ENCODE results near the gene KCNQ1. TPM values are rescaled to one million over a fixed set of nuclear protein-coding genes. Genes with fewer than 3 reads are reported as not detected.
A peak's percentile ranks its signal among the peaks of the same experiment; 100 is the strongest.

The KCNQ1 gene
- total and polyA plus RNA-seq, 2 experiments from 2014 or later: 0.45 to 0.87 TPM

DNA sequence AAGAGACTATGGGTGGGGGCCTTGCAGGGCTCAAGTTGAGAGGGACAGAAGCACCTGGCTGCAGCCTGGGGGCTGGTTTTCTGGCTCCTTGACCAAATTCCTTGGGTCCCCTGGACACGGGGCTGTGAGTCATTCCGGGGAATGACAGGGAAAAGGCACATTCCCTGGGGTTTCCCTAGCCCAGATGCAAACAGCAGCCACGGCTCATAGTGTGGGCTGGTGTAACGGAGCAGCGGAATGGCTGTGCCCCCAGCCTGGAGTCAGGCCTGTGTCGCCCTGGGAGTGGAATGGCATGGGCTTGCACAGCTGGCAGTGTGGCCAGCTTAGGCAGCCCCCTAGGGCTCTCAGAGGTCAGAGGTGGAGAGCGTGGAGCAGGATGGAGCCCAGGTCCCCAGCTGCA, 332.6 kb downstream of the KCNQ1 start (continued):
- TF ChIP-seq, protein P1, sequence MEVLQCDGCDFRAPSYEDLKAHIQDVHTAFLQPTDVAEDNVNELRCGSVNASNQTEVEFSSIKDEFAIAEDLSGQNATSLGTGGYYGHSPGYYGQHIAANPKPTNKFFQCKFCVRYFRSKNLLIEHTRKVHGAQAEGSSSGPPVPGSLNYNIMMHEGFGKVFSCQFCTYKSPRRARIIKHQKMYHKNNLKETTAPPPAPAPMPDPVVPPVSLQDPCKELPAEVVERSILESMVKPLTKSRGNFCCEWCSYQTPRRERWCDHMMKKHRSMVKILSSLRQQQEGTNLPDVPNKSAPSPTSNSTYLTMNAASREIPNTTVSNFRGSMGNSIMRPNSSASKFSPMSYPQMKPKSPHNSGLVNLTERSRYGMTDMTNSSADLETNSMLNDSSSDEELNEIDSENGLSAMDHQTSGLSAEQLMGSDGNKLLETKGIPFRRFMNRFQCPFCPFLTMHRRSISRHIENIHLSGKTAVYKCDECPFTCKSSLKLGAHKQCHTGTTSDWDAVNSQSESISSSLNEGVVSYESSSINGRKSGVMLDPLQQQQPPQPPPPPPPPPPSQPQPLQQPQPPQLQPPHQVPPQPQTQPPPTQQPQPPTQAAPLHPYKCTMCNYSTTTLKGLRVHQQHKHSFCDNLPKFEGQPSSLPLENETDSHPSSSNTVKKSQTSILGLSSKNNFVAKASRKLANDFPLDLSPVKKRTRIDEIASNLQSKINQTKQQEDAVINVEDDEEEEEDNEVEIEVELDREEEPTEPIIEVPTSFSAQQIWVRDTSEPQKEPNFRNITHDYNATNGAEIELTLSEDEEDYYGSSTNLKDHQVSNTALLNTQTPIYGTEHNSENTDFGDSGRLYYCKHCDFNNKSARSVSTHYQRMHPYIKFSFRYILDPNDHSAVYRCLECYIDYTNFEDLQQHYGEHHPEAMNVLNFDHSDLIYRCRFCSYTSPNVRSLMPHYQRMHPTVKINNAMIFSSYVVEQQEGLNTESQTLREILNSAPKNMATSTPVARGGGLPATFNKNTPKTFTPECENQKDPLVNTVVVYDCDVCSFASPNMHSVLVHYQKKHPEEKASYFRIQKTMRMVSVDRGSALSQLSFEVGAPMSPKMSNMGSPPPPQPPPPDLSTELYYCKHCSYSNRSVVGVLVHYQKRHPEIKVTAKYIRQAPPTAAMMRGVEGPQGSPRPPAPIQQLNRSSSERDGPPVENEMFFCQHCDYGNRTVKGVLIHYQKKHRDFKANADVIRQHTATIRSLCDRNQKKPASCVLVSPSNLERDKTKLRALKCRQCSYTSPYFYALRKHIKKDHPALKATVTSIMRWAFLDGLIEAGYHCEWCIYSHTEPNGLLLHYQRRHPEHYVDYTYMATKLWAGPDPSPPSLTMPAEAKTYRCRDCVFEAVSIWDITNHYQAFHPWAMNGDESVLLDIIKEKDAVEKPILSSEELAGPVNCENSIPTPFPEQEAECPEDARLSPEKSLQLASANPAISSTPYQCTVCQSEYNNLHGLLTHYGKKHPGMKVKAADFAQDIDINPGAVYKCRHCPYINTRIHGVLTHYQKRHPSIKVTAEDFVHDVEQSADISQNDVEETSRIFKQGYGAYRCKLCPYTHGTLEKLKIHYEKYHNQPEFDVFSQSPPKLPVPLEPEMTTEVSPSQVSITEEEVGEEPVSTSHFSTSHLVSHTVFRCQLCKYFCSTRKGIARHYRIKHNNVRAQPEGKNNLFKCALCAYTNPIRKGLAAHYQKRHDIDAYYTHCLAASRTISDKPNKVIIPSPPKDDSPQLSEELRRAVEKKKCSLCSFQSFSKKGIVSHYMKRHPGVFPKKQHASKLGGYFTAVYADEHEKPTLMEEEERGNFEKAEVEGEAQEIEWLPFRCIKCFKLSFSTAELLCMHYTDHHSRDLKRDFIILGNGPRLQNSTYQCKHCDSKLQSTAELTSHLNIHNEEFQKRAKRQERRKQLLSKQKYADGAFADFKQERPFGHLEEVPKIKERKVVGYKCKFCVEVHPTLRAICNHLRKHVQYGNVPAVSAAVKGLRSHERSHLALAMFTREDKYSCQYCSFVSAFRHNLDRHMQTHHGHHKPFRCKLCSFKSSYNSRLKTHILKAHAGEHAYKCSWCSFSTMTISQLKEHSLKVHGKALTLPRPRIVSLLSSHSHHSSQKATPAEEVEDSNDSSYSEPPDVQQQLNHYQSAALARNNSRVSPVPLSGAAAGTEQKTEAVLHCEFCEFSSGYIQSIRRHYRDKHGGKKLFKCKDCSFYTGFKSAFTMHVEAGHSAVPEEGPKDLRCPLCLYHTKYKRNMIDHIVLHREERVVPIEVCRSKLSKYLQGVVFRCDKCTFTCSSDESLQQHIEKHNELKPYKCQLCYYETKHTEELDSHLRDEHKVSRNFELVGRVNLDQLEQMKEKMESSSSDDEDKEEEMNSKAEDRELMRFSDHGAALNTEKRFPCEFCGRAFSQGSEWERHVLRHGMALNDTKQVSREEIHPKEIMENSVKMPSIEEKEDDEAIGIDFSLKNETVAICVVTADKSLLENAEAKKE (CRISPR knock-in tag; IDR thresholded peaks at IDR 0.05): no peak
- no peak for TF ChIP-seq STAT1 (IDR thresholded peaks at IDR 0.05; ENCODE audit: unreplicated experiment)
- TF ChIP-seq, protein P2, sequence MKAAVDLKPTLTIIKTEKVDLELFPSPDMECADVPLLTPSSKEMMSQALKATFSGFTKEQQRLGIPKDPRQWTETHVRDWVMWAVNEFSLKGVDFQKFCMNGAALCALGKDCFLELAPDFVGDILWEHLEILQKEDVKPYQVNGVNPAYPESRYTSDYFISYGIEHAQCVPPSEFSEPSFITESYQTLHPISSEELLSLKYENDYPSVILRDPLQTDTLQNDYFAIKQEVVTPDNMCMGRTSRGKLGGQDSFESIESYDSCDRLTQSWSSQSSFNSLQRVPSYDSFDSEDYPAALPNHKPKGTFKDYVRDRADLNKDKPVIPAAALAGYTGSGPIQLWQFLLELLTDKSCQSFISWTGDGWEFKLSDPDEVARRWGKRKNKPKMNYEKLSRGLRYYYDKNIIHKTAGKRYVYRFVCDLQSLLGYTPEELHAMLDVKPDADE (IDR thresholded peaks at IDR 0.05): no peak
- TF ChIP-seq CREB1 (CRISPR knock-in tag; IDR thresholded peaks at IDR 0.05; ENCODE audit: low read depth): no peak
- TF ChIP-seq EZH2 (IDR thresholded peaks at IDR 0.05; ENCODE audit: low read depth, unreplicated experiment): no peak
- no peak for TF ChIP-seq POLR2AphosphoS5 (IDR thresholded peaks at IDR 0.05; ENCODE audit: low read depth)
- no peak for TF ChIP-seq JUNB (IDR thresholded peaks at IDR 0.05; ENCODE audit: unreplicated experiment)

DNA sequence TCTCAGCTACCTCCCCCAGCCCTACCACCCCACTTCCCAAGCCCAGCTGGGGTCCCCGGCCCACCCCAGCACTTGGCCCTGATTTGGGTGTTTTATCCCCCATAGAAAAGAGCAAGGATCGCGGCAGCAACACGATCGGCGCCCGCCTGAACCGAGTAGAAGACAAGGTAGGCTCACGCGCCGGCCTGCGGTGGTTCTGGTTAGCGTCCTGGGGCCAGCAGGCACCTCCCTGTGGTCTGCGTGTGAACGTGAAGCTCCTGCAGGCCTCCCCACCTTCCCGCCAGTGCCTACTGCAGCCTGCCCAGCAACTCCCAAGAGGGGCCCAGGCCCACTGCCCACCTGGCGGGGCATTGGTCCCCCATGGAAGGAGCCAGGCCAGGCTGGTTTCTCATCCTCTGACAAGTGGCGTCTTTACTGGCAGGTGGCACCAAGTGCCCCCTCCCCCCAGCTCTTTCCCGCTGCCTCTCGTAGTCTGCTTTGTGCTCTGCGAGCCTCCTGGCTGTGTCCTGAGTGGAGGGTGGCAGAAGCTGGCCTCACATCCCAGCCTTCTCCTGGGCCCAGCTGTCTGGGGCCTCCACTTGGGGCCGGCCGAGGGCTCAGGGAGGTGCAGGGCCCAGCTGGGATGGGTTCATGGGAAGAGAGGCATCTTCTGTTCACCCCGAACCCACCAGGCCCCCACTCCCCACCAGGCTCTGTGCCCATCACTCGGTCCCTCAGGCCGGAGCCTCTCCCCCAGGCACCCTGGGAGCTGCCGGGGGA, 333.2 kb downstream of the KCNQ1 start:
- H3K4me3 Mint-ChIP-seq: no peak overlapping the region
- Histone ChIP-seq H3K4me2 (no peak overlapping the region), H3K79me2 (replicated peaks; ENCODE audit: insufficient read depth) (no peaks in the 10 kb centered on the region), H3K27me3 (ENCODE audit: insufficient read depth) (peaks cover 15% of the 10 kb centered on the region), H3K27ac (ENCODE audit: low read depth) (no peak overlapping the region), H3K9me2 (ENCODE audit: insufficient read depth) (no peaks in the 10 kb centered on the region), H4K20me1 (replicated peaks; ENCODE audit: insufficient read depth) (no peaks in the 10 kb centered on the region), H2AFZ (no peak overlapping the region), H3K36me3 (ENCODE audit: insufficient read depth) (no peaks in the 10 kb centered on the region), H3F3A (replicated peaks; ENCODE audit: low read depth) (no peaks in the 10 kb centered on the region), H3K4me3 (no peak overlapping the region), H3K4me1 (ENCODE audit: insufficient read depth) (peaks cover 5% of the 10 kb centered on the region; the same call in 1 of the 2 replicates)
- H3K9me3 Mint-ChIP-seq: no peaks in the 10 kb centered on the region
- H3K36me3 Mint-ChIP-seq (ENCODE audit: low read depth): no peaks in the 10 kb centered on the region
- no peak for DNase-seq (ENCODE audit: low spot score)
- H3K27me3 Mint-ChIP-seq (ENCODE audit: insufficient read depth, low read depth, poor library complexity): peaks cover 17% of the 10 kb centered on the region
- H3K27ac Mint-ChIP-seq: no peak overlapping the region; the same call in 1 of the 2 replicates
- peak; percentile 31 for ATAC-seq
- H3K4me1 Mint-ChIP-seq: peaks cover 13% of the 10 kb centered on the region
- no peak for TF ChIP-seq JUNB (IDR thresholded peaks at IDR 0.05; ENCODE audit: unreplicated experiment)
- TF ChIP-seq, protein P2 (IDR thresholded peaks at IDR 0.05): no peak
- TF ChIP-seq EZH2 (IDR thresholded peaks at IDR 0.05; ENCODE audit: low read depth, unreplicated experiment): no peak

All from GM23338 (cell line).